GM21786 (cell line): ENCODE data around the gene UHRF1.
"Not testable (repeated sequence)": the region's sequence is repeated elsewhere in the genome, so short reads cannot be mapped to it uniquely, and the experiment has no call there.

Source experiments
- ATAC-seq: cut with Tn5 transposase; IDR thresholded peaks from one replicate; pipeline ENCODE4 v1.9.1; 2021; ENCODE audit not compliant: unreplicated experiment

The UHRF1 gene

GRCh38 chr19:4897146-4897545 lies 12.2 kb upstream of the UHRF1 start:
- no peak for ATAC-seq

- ATAC-seq: not testable (repeated sequence)
Measured at GRCh38 chr19:4900879-4901278, 8.4 kb upstream of the UHRF1 start.

- ATAC-seq: no peak
Measured at GRCh38 chr19:4902796-4903195, 6.5 kb upstream of the UHRF1 start, which contains the start of gene ARRDC5. TSS of gene ARRDC5 (minus strand) at chr19:4902896. CDS start at chr19:4902825, 71 bp downstream.

GRCh38 chr19:4904481-4904880 lies 4.8 kb upstream of the UHRF1 start:
- no peak for ATAC-seq

- no peak for ATAC-seq
Measured at GRCh38 chr19:4906963-4907362, 2.3 kb upstream of the UHRF1 start.

GRCh38 chr19:4908360-4908759 lies 941 bp upstream of the UHRF1 start:
- ATAC-seq: no peak

GRCh38 chr19:4908781-4909155 lies 533 bp upstream of the UHRF1 start:
- no peak for ATAC-seq

GRCh38 chr19:4909897-4910593 lies 744 bp downstream of the UHRF1 start:
- peak; percentile 57 for ATAC-seq

GRCh38 chr19:4910594-4911281 lies 1.4 kb downstream of the UHRF1 start:
- ATAC-seq: no peak

- no peak for ATAC-seq
Measured at GRCh38 chr19:4911314-4911713, 2.0 kb downstream of the UHRF1 start.

- no peak for ATAC-seq
Measured at GRCh38 chr19:4911786-4912672, 2.7 kb downstream of the UHRF1 start.

- ATAC-seq: no peak
Measured at GRCh38 chr19:4913996-4914735, 4.9 kb downstream of the UHRF1 start.

GRCh38 chr19:4914736-4915501 lies 5.6 kb downstream of the UHRF1 start:
- no peak for ATAC-seq

- ATAC-seq: no peak
Measured at GRCh38 chr19:4916292-4917082, 7.2 kb downstream of the UHRF1 start.

GRCh38 chr19:4922530-4923275 lies 13.4 kb downstream of the UHRF1 start:
- ATAC-seq: no peak

GRCh38 chr19:4923276-4923747 lies 14.0 kb downstream of the UHRF1 start:
- no peak for ATAC-seq

GRCh38 chr19:4929186-4929585 lies 19.9 kb downstream of the UHRF1 start:
- no peak for ATAC-seq

GRCh38 chr19:4930664-4931063 lies 21.4 kb downstream of the UHRF1 start:
- ATAC-seq: no peak

- ATAC-seq: no peak
Measured at GRCh38 chr19:4932711-4933110, 23.4 kb downstream of the UHRF1 start.
